ENCODE measurements around the gene DNASE1L3.

The DNASE1L3 gene

DNA sequence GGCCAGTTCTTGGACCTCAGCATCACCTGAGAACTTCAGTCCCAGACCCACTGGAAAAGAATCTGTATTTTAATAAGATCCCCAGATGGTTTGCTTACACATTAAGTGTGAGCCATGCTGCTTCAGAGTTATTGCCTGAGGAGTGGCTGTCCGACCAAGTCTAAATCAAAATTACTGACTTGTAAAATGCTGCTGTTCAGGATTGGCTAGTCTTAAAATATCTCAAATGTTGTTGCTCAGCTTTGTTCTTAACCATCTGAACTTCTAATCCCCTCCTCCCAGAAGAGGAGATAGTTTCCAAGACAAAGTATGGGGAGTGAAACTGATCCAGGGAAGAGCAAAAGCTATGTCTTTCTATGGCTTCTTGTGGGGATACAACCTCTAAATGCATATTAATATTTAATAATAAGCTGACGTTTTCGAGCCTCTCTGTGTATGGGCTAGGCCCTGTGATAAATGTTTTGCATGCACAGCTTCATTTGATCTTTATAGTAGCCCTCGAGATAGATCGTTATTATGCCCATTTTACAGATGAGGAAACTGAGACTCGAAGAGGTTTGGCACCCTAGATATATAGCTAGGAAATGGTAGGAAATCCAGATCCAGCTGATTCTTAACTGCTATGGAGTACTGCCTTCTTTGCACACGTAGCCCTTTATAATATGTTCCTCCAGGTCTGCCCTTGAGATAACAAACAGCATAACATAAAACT, 52.2 kb downstream of the DNASE1L3 start:
- DNase-seq (ENCODE audit: low read depth), result no peak

- DNase-seq (ENCODE audit: low read depth), result no peak
Measured at GRCh38 chr3:58157700-58158099, 53.1 kb downstream of the DNASE1L3 start.

GRCh38 chr3:58155838-58156237, 54.9 kb downstream of the DNASE1L3 start:
- no peak for DNase-seq (ENCODE audit: low read depth)

- no peak for DNase-seq (ENCODE audit: low read depth)
Measured at GRCh38 chr3:58154626-58155449, 55.9 kb downstream of the DNASE1L3 start.

- DNase-seq (ENCODE audit: low read depth), result no peak
Measured at GRCh38 chr3:58153371-58153770, 57.4 kb downstream of the DNASE1L3 start.

DNA sequence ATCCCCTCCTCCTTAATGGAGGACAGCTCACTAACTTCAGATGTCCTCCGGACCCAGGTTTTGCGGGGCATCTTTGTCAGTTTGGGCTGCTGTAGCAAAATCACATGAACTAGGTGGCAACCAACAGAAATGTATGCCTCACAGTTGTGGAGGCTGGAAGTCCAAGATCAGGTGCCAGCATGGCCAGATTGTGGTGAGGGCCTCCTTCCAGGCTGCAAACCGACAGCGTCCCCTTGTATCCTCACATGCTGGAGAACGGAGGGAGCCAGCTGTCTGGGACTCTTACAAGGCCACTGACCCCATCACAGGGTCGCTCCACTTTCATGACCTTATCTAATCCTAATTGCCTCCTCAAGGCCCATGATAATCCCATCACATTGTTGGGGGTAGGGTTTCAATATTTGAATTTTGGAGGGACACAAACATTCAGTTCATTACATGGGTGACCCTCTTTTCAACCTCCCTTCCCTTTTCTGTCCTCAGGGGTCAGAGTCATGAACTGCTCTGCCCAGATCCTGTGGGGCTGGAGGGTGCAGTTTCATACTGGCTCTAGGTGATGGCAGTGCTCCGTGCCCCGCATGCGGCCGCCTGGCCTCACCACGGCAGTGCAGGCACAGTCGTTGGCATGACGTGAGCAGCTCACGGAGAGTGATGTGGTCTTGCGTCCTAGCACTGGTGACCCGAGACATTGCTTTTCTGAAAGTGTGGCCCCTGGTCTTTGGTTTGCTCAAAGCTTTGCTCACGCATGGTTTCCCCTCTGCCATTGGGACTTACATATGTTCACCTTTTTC, 58.4 kb downstream of the DNASE1L3 start:
- DNase-seq (ENCODE audit: low read depth), result no peak

DNA sequence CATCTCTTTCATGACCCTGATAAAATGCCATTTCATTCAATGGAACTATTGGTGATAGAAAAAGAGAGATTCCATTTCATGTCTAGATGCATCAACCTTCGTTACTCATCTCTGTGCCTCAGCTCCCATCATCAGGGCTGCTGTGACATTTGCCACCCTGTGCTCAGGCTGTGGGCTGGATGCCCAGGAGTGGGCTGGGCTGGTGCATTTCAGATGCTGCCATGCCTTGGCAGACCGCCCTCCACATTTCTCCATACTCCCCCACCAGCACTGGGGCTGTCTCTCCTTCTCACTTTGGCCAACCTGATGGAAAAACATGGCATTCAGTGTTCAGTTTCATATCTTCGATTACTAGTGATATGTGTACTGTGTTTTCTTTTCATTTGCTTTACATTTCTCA, 59.1 kb downstream of the DNASE1L3 start:
- DNase-seq (ENCODE audit: low read depth), result no peak

GRCh38 chr3:58150810-58151199, 60.0 kb downstream of the DNASE1L3 start:
- DNase-seq (ENCODE audit: low read depth), result no peak

DNA sequence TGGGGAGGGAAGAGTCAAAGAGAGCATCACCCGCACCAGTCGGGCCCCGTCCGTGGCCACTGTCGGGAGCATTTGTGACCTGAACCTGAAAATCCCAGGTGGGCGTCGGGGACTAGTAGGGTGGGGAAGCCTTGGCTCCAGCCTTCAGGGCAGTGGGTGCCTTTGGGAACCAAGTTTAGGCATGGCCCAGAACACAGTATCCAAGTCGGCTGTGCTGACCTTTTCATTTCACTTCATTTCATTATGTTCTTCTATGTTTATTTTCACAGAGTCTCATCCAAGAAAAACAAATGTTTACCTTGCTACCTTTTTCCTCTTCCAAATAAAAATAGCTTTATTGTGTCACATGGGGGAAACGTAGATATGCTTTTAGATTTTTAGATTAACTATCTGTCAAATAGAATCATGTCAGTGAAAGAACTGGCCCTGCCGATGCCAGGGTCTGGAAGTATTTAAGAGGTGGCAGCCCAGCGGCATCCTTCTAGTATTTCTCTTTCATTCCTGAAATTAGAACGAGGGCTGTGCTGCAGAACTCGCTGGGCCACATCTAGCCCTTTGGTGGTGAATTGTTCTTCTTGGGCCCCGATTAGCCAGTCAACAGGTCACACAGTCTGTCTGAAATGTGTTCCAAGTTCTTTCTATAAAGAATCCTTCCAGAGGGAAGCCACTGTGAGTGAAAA, 60.5 kb downstream of the DNASE1L3 start:
- DNase-seq (ENCODE audit: low read depth), result no peak

- DNase-seq (ENCODE audit: low read depth), result no peak
Measured at GRCh38 chr3:58148049-58148448, 62.7 kb downstream of the DNASE1L3 start.

DNA sequence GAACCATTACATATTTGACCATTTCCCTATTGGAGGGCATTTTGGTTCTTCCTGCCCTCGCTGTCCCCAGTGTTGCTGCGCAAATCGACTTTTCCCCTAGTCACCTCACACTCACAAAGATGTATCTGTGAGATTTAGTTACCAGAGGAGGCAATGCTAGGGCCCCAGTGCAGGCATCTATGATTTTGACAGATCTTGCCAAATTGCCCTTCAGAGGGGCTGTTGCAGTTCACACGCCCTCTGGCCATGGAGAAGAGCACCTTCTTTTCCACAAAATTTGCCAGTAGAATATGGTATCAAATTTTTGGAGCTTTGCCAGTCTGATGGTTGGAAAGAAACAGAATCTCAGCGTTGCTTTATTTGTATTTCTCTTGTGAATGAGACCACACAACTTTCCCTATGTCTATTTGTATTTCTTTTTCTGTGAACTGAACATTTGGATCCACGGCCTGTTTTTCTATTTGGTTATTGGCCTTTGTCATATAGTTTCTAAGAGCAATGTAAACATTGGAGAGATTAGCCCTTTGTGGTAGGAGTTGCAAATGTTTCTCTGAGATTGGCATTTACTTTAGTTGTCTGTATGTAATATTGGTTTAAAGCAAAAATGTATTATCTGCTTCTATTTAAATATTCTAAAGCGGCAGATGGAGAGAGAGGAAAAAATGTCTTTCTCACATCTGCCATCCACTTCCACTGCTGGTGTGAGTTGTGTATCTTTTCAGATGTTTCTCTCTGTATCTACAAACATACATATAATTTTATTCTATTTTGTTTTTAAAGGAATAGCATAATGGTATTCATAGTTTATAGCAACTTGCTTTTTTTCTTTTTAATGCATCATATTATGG, 66.1 kb downstream of the DNASE1L3 start:
- DNase-seq (ENCODE audit: low read depth), result no peak

- no peak for DNase-seq (ENCODE audit: low read depth)
Measured at GRCh38 chr3:58143417-58144055, 67.2 kb downstream of the DNASE1L3 start.

Data from activated T-cell treated with anti-CD3 and anti-CD28 coated beads for 48 hours (primary cell).